ENCODE data around the gene PRPSAP1. TPM values are rescaled to one million over a fixed set of nuclear protein-coding genes. Genes with fewer than 3 reads are reported as not detected.

Gene PRPSAP1
- total RNA-seq, 1 experiment from 2014 or later, result 38.4 TPM

GRCh38 chr17:76279742-76280287, 73.9 kb downstream of the PRPSAP1 start:
- Histone ChIP-seq H3K27me3 (ENCODE audit: insufficient read depth, low read length) (no peaks in the 10 kb centered on the region), H4K8ac (replicated peaks; ENCODE audit: insufficient read length, low read depth, low read length) (no peak overlapping the region), H4K91ac (ENCODE audit: insufficient read length, low read depth, low read length) (no peak overlapping the region), H3K23ac (ENCODE audit: insufficient read length, low read depth, low read length) (no peak overlapping the region), H3K56ac (ENCODE audit: insufficient read length, low read depth, low read length) (no peak overlapping the region), H3T11ph (ENCODE audit: low read length) (no peak overlapping the region), H2BK5ac (ENCODE audit: insufficient read length, low read length) (no peak overlapping the region), H4K5ac (ENCODE audit: insufficient read length, low read depth, low read length) (no peak overlapping the region), H2BK120ac (ENCODE audit: low read depth, low read length, poor library complexity, severe bottlenecking) (no peak overlapping the region), H4K20me1 (ENCODE audit: control insufficient read depth, insufficient read depth, insufficient read length) (no peaks in the 10 kb centered on the region), H3K79me1 (ENCODE audit: insufficient read depth, low read depth, low read length, poor library complexity, severe bottlenecking) (no peaks in the 10 kb centered on the region), H3K79me2 (ENCODE audit: insufficient read depth, low read length) (no peaks in the 10 kb centered on the region), H3K14ac (ENCODE audit: insufficient read depth, low read length) (no peak overlapping the region), H3K9ac (ENCODE audit: extremely low read depth, insufficient read length, low read length) (no peak overlapping the region), H3K4ac (ENCODE audit: low read depth, low read length) (no peak overlapping the region), H2AFZ (ENCODE audit: low read length) (no peak overlapping the region), H2BK15ac (ENCODE audit: low read depth, low read length) (no peak overlapping the region), H3K23me2 (ENCODE audit: insufficient read length, low read depth, low read length, poor library complexity, severe bottlenecking) (no peaks in the 10 kb centered on the region), H2AK5ac (ENCODE audit: insufficient read length, low read length) (no peak overlapping the region), H3K27ac (ENCODE audit: insufficient read length, low read depth, low read length) (no peak overlapping the region), H3K18ac (ENCODE audit: insufficient read length, low read depth, low read length) (no peak overlapping the region), H2BK20ac (ENCODE audit: low read depth, low read length, poor library complexity, severe bottlenecking) (no peak overlapping the region), H3K9me3 (ENCODE audit: control insufficient read depth, low read depth, low read length) (no peaks in the 10 kb centered on the region), H3K4me1 (ENCODE audit: insufficient read depth, low read length) (no peaks in the 10 kb centered on the region), H2BK12ac (ENCODE audit: insufficient read length, low read depth, low read length) (no peak overlapping the region), H3K4me2 (ENCODE audit: insufficient read depth, insufficient read length, low read length) (no peak overlapping the region)
- WGBS (ENCODE audit: extremely low coverage, insufficient read length, low lambda C conversion rate), result no CpG with 5 or more reads among the region's 15 CpGs
- DNase-seq, result no peak
- no peak overlapping the region; a peak in 1 of 7 replicates for H3K27ac Mint-ChIP-seq
- TF ChIP-seq CTCF (conservative IDR thresholded peaks at IDR 0.05), result no peak
- peaks cover 1% of the 10 kb centered on the region; the same call in 1 of the 2 replicates for H3K27me3 Mint-ChIP-seq (ENCODE audit: low read depth)
- peaks cover 6 to 17% of the 10 kb centered on the region in 2 experiments for H3K4me1 Mint-ChIP-seq
- no peak overlapping the region for H3K4me3 Mint-ChIP-seq
- H3K9me3 Mint-ChIP-seq, result no peaks in the 10 kb centered on the region
- no peaks in the 10 kb centered on the region for H3K36me3 Mint-ChIP-seq (ENCODE audit: insufficient read depth in 1 of 3, low read depth in 3 of 3)

All from H9 (cell line).